ENCODE results near the gene FAM3B.

FAM3B gene

GRCh38 chr21:41369105-41369919 lies 52.7 kb downstream of the FAM3B start:
- no peak for DNase-seq (ENCODE audit: low spot score)

DNA sequence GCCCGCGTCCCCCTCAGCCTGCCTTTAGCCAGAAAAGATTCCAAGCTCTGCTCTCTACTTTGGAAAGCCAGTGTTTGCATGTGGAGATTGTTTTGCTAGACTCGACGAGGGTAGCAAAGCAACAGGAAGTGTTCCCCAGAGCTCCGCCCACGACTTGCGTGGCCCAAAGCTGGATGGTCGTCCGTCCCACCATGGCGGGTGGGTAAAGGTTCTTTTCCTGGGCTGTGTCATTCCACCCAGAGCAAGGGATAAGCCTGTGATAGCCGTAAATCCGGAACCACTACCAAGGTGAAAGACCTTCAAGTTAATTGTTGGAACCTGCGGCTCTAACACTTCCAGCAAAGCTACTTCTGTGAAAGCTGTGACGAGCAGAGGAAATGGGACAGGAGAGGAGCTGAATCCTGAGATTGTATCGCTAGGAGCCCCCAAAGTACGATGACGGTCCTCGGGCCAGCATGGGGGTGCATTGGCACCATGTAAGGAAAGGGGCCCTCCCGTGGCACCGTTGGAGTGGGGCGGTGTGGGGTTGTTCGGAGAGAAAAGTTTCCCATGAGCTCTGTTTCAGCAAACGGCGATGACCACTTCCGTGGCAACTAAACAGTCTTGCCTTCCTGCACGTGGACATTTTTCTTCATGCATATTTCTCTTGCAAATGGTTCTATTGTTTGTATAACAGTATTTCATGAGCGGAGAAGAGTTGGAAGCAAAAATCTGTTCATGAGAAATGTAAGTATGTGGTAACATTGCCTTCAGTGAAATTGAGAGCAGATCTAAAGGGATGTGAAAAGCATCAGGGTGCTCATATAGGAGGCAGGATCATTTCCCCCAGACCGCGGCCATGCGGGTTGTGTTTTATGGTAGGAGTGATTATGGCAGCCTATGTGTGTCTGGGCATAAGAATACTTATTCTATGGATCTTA lies 53.6 kb downstream of the FAM3B start:
- DNase-seq (ENCODE audit: low spot score): no peak

- no peak for DNase-seq (ENCODE audit: low spot score)
Observed at GRCh38 chr21:41370840-41371684, 54.5 kb downstream of the FAM3B start.

DNA sequence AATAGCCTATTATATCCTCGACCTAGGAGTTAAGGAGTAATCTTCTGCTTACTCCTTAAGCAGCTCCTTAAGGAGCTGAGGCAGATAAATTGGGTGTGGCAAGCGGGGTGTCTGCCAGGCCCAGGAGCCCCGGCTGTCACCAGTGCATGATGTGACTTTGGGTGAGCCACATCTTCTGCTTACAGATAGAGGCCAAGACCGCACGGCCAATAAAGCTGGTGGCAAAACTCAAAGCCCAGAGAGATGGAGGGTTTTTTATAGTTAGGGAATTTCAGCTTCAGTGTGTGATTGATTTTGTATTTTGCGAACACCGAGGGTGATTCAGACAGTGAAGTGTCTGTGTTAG lies 55.1 kb downstream of the FAM3B start:
- DNase-seq (ENCODE audit: low spot score): no peak

- DNase-seq (ENCODE audit: low spot score): no peak
Observed at GRCh38 chr21:41373253-41373652, 56.7 kb downstream of the FAM3B start.

DNA sequence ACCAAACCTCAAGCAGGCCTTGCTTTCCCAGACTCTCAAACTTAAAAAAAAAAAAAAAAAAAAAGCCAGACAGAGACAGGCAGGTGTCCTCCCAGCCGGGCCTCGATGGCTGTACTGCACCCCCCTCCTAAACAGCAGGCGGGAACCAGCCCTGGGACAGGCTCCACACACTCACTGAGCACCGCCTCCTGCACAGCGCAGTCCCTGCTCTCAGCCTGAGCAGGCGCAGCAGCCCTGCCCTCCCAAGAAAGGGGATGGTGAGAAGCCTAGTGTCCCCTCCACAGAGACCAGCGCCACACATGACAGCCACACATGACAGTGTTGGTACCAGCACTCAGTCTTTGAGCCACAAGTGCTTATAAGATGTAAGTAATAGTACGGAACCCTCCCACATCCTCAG lies 57.2 kb downstream of the FAM3B start:
- DNase-seq (ENCODE audit: low spot score): no peak

- DNase-seq (ENCODE audit: low spot score): no peak
Observed at GRCh38 chr21:41374177-41374712, 57.6 kb downstream of the FAM3B start.

GRCh38 chr21:41374867-41375533 lies 58.4 kb downstream of the FAM3B start:
- DNase-seq (ENCODE audit: low spot score): no peak

DNA sequence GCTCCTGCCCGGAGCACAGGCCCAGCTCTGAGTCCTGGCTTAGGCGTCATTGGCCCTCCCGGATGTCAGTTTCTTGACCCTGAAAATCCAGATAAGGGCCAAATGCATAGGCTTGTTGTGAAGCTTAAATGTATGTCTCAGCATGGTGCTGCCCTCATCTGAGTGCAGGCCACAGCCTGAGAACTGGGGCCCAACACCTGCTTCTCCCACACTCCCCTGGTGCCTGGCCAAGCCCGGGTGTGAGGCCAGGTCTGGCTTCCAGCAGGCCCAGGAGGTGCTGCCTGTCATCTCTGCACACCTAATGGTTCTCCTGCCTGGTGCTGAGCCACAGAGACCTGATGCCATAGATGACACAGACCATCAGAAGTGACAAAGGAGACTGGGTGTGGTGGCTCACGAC lies 59.3 kb downstream of the FAM3B start:
- no peak for DNase-seq (ENCODE audit: low spot score)

DNA sequence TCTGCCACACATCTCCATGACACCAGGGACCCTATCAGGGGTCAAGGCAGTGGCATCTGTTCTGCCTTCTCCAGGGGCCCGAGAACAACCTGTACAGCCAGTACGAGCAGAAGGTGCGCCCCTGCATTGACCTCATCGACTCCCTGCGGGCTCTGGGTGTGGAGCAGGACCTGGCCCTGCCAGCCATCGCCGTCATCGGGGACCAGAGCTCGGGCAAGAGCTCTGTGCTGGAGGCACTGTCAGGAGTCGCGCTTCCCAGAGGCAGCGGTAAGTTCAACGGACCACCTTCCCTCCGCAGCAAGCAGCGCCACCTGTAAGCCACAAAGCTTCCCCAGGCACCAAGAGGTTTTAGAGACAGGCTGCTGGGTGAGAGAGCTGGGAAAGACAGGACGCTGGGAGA lies 61.1 kb downstream of the FAM3B start:
- no peak for DNase-seq (ENCODE audit: low spot score)

DNA sequence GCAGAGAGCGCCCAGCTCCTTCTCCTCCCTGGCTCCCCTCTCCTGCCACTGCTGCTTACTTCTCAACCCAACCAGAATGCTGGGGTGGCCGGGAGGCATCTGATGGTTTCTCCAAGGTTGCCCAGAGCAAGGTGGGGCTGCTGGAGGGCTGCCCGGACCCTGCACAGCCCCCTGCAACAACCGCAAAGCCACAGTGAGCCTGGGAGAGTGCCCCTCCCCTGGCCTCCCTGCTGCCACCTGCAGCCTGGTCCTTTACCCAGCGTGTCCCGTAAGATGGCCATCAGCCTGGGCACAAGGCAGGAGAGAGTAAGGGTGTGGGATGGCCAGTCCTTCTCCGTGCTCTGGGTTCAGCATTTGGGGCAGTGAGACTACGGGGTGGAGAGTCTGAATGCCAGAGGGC lies 62.2 kb downstream of the FAM3B start:
- DNase-seq (ENCODE audit: low spot score): no peak

GRCh38 chr21:41379901-41380300 lies 63.3 kb downstream of the FAM3B start:
- no peak for DNase-seq (ENCODE audit: low spot score)

- DNase-seq (ENCODE audit: low spot score): no peak
Observed at GRCh38 chr21:41381731-41382130, 65.1 kb downstream of the FAM3B start.

- no peak for DNase-seq (ENCODE audit: low spot score)
Observed at GRCh38 chr21:41387042-41387819, 70.6 kb downstream of the FAM3B start.

DNA sequence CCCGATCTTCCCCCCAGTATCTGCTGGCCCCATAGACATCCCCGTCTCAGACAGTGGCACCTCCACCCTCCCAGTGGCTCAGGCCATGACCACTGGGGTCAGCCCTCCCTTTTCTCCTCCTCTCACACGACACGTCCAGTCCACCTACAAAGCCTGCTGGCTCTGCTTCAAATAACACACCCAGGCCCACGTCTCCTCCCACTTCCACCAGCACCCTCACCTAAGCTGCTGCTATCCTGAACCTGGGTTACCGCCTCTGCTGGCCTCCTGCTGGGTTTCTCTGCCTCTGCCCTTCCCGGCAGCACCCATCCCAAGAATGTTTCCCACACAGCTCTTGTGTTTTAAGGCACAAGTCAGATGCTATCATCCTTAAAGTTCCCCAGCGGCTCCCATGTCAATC lies 71.2 kb downstream of the FAM3B start:
- DNase-seq (ENCODE audit: low spot score): no peak

DNA sequence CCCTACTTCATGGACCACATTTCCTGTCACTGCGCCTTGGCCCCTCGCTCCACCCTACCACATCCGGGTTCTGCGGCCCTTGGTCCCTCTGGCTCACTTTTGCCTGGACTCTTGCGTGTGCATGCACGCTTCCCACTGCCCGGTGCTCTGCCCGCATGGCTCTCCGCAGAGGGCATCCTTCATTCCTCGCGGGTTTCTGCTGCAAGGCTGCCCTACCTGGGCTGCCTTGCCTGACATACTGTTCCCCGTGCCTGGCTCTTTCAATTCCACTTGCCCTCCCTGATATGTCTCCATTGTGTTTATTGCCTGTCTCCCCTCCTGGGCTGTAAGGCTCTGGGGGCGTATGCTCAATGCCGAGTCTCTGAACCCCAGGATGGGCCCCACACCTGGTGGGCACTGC lies 71.7 kb downstream of the FAM3B start:
- DNase-seq (ENCODE audit: low spot score): no peak

DNA sequence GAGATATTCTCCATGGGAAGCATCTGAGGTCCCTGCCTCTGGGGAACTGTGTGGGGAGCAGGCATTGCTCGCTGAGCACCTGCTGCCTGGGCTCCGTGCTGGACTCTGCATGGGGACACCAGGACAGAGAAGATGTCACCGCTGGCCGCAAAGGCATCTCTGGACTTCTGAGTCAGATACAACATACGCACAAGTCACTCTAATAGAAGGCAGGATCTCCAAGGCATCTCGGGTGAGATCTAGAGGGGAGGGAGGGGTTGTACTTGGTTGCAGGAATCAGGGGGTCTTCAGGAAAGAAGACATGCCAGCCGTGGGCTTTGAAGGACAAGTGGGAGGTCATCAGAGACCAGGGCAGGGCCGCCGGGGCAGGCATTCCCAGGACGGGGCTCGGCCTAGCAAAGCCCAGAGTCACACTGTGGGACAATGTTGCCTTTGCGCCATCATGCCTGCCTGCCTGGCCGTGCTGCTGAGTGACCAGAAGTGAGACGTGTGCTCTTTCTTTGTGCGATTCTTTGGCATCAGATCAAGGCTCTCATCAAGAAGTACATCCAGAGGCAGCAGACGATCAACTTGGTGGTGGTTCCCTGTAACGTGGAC lies 73.5 kb downstream of the FAM3B start:
- DNase-seq (ENCODE audit: low spot score): no peak

GRCh38 chr21:41393876-41394465 lies 77.4 kb downstream of the FAM3B start:
- DNase-seq (ENCODE audit: low spot score): no peak

- DNase-seq (ENCODE audit: low spot score): peak; percentile 32
Observed at GRCh38 chr21:41396558-41397075, 80.0 kb downstream of the FAM3B start.

- DNase-seq (ENCODE audit: low spot score): no peak
Observed at GRCh38 chr21:41397471-41397891, 80.9 kb downstream of the FAM3B start.

Measured in pons (tissue), 1 donor.